G401.6 (cell line): ENCODE results near the gene HES5.

ENCODE experiments used
- FAIRE-seq: peaks from 2 replicates; lab custom pipeline; 2012; peaks lifted over from hg19 to GRCh38; lab: Jason Lieb, UNC

Gene HES5

GRCh38 chr1:2499986-2500596 lies 30.0 kb downstream of the HES5 start:
- FAIRE-seq, result no peak

DNA sequence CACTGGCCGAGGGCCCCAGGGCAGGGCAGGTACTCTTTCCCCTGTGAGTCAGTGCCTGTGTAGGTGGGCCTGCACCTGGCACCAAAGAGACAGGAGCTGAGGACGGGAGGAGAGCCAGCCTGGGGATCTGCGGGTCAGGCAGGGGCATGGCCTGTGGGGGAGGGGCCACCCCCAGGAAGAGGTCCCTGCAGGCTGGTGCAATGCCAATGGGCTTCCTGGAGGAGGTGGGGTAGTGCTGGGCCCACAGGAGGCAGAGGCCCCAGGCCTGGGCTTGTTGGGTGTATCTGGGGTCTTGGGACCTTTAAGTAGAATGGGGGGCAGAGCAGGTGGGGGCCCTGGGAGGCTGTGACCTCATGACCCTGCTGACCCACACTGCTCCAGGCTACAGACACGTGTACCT lies 30.8 kb downstream of the HES5 start:
- FAIRE-seq, result no peak

GRCh38 chr1:2498648-2499047 lies 31.4 kb downstream of the HES5 start:
- FAIRE-seq, result no peak

GRCh38 chr1:2497891-2498290 lies 32.2 kb downstream of the HES5 start:
- FAIRE-seq, result no peak

DNA sequence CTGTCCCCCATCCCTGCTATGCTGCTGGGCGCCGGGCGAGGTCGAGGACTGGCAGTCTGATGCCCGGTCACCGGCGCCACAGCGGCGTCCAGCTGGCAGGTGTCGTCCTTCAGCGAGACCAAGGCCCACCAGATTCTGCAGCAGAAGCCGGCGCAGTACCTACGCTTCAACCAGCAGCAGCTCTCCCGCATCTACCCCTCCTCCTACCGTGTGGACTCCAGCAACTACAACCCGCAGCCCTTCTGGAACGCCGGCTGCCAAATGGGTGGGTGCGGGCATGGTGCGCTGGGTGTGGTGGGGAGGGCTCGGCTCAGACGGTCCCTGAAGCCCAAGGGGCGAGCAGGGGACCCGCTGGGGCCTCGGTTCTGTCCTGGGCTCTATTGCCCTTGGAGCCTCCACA lies 33.3 kb downstream of the HES5 start:
- no peak for FAIRE-seq

GRCh38 chr1:2496087-2496622 lies 33.9 kb downstream of the HES5 start:
- no peak for FAIRE-seq

GRCh38 chr1:2495546-2495945 lies 34.5 kb downstream of the HES5 start:
- no peak for FAIRE-seq

DNA sequence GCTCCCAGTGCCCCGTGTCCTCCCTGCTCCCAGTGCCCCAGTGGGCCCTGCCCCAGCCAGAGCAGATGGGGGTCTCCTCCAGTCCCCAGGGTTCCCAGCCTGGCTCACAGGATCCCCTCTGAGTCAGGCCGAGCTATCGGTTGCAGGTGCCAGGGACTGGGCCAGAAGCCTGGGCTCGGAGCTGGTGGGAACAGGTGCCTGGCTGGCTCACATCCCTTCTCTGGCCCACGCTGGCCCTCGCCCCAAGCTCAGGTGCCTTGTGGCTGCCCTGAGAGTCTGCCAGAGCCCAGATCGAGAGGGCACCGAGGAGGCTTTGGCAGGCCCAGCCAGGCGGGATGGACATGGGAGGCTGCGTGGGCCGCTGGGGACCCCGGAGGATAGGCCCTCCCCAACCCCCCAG lies 35.0 kb downstream of the HES5 start:
- FAIRE-seq, result no peak

- FAIRE-seq, result no peak
Observed at GRCh38 chr1:2494323-2494693, 35.8 kb downstream of the HES5 start.

DNA sequence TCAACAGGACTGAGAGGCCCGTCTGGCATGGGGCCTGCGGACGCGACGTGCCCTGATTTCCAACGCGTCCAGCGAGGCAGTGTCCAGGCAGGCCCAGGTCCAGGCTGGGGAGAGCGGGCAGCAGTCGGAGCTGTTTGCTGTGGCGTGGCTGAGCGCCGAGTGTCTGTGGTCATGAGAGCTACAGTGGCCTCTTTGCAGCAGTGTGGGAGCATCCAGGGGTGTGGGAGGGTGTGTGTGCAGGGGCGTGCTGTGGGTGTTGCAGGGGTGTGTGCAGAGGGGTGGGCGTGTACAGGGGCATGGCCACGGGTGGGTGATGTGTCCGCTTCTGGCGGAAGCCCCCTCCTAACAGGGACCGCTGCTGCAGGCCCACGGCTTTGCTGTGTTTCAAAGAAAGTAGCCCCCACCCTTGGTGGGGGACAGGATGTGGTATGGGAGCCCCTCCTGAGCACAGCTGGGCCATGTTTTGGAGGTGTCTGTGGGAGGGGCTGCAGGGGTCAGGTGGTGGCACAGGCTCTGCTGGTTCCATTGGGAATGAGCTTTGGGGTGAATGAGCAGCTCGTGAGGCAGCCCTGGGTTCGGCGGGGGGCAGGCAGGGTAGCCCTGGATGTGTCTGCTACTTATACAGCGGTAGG lies 36.3 kb downstream of the HES5 start:
- FAIRE-seq, result no peak

DNA sequence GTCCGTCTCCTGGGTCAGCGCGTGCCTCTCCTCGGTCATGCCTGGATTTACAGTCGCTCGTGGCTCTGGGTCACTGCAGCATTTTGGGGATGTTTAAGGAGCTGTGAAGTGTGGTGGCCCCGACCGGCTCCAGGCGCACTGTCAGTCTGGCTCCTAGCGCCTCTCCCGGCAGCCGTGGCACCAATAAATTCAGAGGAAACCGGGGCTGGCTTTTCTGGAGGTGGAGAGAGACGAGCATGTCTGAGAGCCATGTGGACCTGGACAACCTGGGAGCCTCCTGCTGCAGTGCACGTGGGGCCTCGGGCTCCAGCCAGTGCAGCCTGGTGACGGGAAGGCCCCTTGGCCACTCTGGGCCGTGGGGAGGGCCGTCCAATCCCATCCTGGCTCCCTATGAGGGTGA lies 36.8 kb downstream of the HES5 start:
- no peak for FAIRE-seq

GRCh38 chr1:2492091-2492490 lies 38.0 kb downstream of the HES5 start:
- FAIRE-seq, result no peak

DNA sequence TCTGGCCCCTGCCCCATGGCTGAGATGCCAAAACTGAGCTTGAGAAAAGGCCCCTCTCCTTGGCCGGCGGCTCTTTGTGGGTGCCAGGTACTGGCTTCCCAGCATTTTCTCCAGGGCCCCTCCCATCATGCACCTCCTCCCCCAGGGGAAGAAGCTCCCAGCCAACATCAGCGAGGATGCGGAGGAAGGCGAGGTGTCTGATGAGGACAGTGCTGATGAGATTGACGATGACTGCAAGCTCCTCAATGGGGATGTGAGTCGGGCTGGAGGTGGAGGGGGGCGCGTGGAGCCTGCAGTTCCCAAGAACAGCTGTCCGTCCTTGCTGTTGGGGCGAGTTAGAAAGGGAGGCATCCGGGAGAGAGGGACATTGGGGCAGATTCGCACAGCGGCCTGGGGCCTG lies 40.4 kb downstream of the HES5 start:
- FAIRE-seq, result no peak

DNA sequence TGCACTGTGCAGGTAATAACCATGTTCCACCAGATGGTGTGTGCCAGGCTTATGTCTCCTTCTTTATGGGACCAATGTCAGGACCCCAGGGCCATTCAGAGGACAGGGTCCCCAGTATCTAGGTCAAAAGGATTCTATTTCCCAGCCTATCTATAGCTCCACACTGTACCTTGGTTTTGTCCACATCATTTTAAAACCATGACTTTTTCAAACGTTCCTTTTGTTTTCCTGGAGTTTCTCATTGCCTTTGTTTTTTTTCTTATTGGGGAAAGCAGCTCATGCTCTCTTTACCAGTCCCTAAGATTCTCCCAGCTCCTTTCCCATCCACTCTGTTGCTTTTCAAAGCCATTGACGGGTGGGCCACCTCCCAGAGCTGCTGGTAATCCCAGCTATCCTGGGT lies 41.4 kb downstream of the HES5 start:
- FAIRE-seq, result no peak

GRCh38 chr1:2486558-2486957 lies 43.5 kb downstream of the HES5 start:
- FAIRE-seq, result no peak

- no peak for FAIRE-seq
Observed at GRCh38 chr1:2486041-2486440, 44.0 kb downstream of the HES5 start.

- no peak for FAIRE-seq
Observed at GRCh38 chr1:2483970-2484369, 46.1 kb downstream of the HES5 start.

DNA sequence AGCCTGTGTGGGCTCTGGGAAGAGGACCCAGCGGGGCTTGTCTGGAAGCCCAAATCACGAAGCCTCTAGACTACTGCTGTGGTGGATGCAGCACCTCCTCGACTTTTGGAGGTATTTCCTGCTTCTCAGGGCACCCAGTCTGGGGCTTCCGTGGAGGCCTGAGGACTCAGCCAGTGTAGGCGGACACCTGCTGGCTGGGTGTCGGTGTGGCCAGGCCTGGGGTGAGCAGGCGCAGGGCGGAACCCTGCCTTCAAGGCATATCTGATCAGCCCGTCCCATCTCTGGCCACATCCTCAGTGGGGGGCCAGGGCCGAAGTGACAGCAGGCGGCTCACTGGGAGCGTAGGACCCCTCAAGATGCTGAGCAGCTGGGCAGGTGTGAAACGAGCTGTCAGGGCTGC lies 47.0 kb downstream of the HES5 start:
- no peak for FAIRE-seq

GRCh38 chr1:2482588-2482987 lies 47.5 kb downstream of the HES5 start:
- no peak for FAIRE-seq

GRCh38 chr1:2481885-2482284 lies 48.2 kb downstream of the HES5 start:
- FAIRE-seq, result no peak

DNA sequence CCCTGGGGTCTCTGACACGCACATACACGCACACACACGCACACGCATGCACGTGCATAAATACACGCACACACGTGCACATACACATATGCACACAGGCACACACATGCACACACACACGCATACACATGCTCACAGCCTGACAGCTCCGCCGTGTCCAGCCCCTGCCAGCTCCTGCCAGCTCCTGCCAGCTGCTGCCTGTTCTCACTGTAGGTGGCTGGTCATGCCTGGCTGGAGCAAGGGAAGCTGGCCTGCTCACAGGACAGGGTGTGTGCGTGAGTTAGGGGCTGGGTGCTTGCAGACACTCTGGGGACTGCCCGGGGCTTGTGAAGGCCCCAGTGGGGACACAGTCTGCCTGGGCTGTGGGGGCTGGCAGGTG lies 49.1 kb downstream of the HES5 start:
- FAIRE-seq, result no peak

DNA sequence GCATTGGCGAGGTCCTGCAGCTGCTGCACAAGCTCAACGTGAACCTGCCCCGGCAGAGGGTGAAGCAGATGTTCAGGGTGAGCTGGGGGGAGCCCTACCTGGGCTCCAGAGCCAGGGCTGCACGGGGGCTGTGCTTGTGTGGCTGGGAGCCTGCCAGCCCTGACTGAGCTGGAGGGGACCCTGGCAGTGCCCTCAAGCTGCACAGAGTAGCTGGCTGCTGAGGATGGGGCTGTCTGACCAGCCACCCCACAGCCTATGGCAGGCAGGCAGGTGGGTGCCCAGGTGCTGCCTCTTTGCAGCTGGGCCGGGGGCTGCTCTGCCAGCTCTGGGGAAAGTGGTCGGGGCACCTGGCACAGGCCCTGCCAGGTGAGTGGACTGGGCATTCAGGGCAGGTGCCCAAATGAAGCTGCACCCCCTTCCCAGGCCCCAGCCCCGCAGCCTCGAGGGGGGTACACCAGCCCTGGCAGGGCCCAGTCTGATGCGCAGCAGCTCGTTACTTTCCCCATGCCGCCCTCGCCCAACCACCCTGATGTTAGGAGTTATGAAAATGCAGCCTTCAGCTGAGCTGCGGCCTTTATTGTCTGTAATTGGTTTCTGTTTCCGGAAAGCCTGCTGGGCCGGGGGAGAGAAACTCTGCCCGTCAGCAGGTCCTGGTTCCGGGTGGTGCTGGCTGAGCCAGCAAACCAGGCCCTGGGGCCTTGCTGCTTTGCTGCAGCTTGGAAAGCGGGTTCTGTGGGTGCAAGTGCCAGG lies 49.7 kb downstream of the HES5 start:
- FAIRE-seq, result no peak

DNA sequence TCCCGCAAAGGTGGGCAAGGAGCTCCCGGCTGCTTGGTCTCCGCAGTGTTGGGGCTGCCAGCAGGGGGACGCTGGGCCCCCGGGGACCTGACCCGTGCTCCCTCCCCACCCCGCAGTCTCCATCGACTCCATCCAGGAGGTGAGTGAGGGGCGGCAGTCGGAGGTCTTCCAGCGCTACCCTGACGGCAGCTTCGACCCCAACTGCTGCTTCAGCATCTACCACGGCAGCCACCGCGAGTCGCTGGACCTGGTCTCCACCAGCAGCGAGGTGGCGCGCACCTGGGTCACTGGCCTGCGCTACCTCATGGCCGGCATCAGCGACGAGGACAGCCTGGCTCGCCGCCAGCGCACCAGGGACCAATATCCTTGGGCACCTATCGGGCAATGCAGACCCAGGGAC lies 50.4 kb downstream of the HES5 start:
- FAIRE-seq, result no peak

GRCh38 chr1:2479186-2479585 lies 50.9 kb downstream of the HES5 start:
- FAIRE-seq, result no peak
